GM12878 (cell line): ENCODE measurements around the gene XG. TPM values are rescaled to one million over a fixed set of nuclear protein-coding genes. Genes with fewer than 3 reads are reported as not detected.

Source experiments
- ATAC-seq: fragments of 200-7000 bp; cut with Tn5 transposase; 3 replicates; pipeline ENCODE4 v1.9.1; 2020; ENCODE audit warnings: mild to moderate bottlenecking, moderate library complexity
- BruUV-seq: library from RNA; stranded (reverse); fragments of 400-500 nt; replicated peaks from 2 replicates; lab custom pipeline; 2021; lab: Mats Ljungman, UMichigan
- CTCF ChIA-PET: fragments of 300-600 bp; sonication (Branson Sonifier 250); formaldehyde crosslinking; extraction: SDS; loops from one replicate; lab custom pipeline; 2021; ENCODE audit warnings: inconsistent platforms; lab: Yijun Ruan, JAX
- POLR2A ChIA-PET: fragments of 350-600 bp; formaldehyde crosslinking; extraction: SDS; loops from one replicate; lab custom pipeline; 2021; ENCODE audit warnings: inconsistent platforms; lab: Charles Lee
- RAD21 ChIA-PET: fragments of 300-600 bp; sonication (Branson Sonifier 250); formaldehyde crosslinking; loops from one replicate; lab custom pipeline; 2023; ENCODE audit warnings: antibody characterized with exemption; ENCODE audit not compliant: unreplicated experiment; lab: Charles Lee
- SMC1A ChIA-PET: fragments of 300-600 bp; sonication (Branson Sonifier 250); formaldehyde crosslinking; loops from one replicate; lab custom pipeline; 2023; ENCODE audit not compliant: unreplicated experiment, uncharacterized antibody; lab: Charles Lee
- DNase-seq: peaks from one replicate; pipeline ENCODE4 v3.0.0-alpha.2; 2011; ENCODE audit warnings: low read depth, low spot score
- FAIRE-seq: peaks from 3 replicates; lab custom pipeline; 2011; peaks lifted over from hg19 to GRCh38; lab: Jason Lieb, UNC
- H2AFZ ChIP-seq: 2 replicates; pipeline ENCODE4 v1.6.0; 2011; ENCODE audit warnings: low read depth, low read length, control low read depth; ENCODE audit not compliant: control insufficient read depth
- H3K27ac ChIP-seq: 2 replicates; pipeline ENCODE4 v1.5.1; 2011; ENCODE audit warnings: control low read depth; ENCODE audit not compliant: control insufficient read depth, insufficient read depth
- H3K27me3 ChIP-seq, 2 experiments: replicated peaks in 1 of 2; 2 replicates each; pipeline versions ENCODE4 v1.6.0 to v1.6.1; 2011; ENCODE audit warnings: low read length in 1 of 2; ENCODE audit not compliant: control insufficient read depth in 2 of 2, insufficient read depth in 2 of 2
- H3K36me3 ChIP-seq, 2 experiments: 2 replicates each; pipeline ENCODE4 v1.5.1; 2011; ENCODE audit warnings: low read length in 1 of 2; ENCODE audit not compliant: control insufficient read depth in 2 of 2, insufficient read depth in 2 of 2
- H3K4me1 ChIP-seq: 2 replicates; pipeline ENCODE4 v1.6.1; 2011; ENCODE audit warnings: mild to moderate bottlenecking, low read length, moderate library complexity, mixed read lengths; ENCODE audit not compliant: control insufficient read depth, insufficient read depth
- H3K4me2 ChIP-seq: 2 replicates; pipeline ENCODE4 v1.6.0; 2011; ENCODE audit warnings: control low read depth; ENCODE audit not compliant: control insufficient read depth, insufficient read depth
- H3K4me3 ChIP-seq: fragments of 200-600 bp; sonication (generic); 2 replicates; pipeline ENCODE4 v1.5.1; 2016
- H3K79me2 ChIP-seq: 2 replicates; pipeline ENCODE4 v1.6.0; 2011; ENCODE audit warnings: low read length; ENCODE audit not compliant: control insufficient read depth, insufficient read depth
- H3K9ac ChIP-seq: 2 replicates; pipeline ENCODE4 v1.8.0; 2011; ENCODE audit warnings: low read length, control low read depth, mixed read lengths; ENCODE audit not compliant: control insufficient read depth, insufficient read depth
- H3K9me3 ChIP-seq: replicated peaks from 3 replicates; pipeline ENCODE4 v1.5.1; 2011; ENCODE audit warnings: mild to moderate bottlenecking, low read length; ENCODE audit not compliant: control insufficient read depth, insufficient read depth
- H4K20me1 ChIP-seq: 2 replicates; pipeline ENCODE4 v1.6.0; 2011; ENCODE audit not compliant: control insufficient read depth, insufficient read depth
- ASH2L ChIP-seq: fragments of 300-600, 200-600 bp; sonication (generic); IDR thresholded peaks from 2 replicates; pipeline ENCODE4 v1.6.1; 2017; ENCODE audit warnings: low read depth, mild to moderate bottlenecking, borderline replicate concordance
- ATF7 ChIP-seq: fragments of 450-650 bp; IDR thresholded peaks from 2 replicates; pipeline ENCODE4 v1.6.1; 2016; ENCODE audit warnings: low read depth, mild to moderate bottlenecking
- CHD4 ChIP-seq: fragments of 200-600 bp; sonication (generic); IDR thresholded peaks from 2 replicates; pipeline ENCODE4 v1.6.1; 2016; ENCODE audit warnings: mild to moderate bottlenecking
- ELK1 ChIP-seq: IDR thresholded peaks from 2 replicates; pipeline ENCODE4 v1.6.1; 2012; ENCODE audit warnings: low read depth, low read length, improper control_type of control experiment
- HDAC6 ChIP-seq: fragments of 200-600 bp; sonication (generic); IDR thresholded peaks from one replicate; pipeline ENCODE4 v1.8.0; 2017; ENCODE audit warnings: antibody characterized with exemption; ENCODE audit not compliant: unreplicated experiment
- MYC ChIP-seq: IDR thresholded peaks from 2 replicates; pipeline ENCODE4 v1.6.1; 2011; ENCODE audit warnings: mild to moderate bottlenecking, low read length, moderate library complexity, inconsistent platforms; ENCODE audit not compliant: insufficient read depth, insufficient replicate concordance, insufficient read length, severe bottlenecking
- NR2C2 ChIP-seq: IDR thresholded peaks from 2 replicates; pipeline ENCODE4 v1.6.1; 2011; ENCODE audit warnings: borderline replicate concordance, low read depth; ENCODE audit not compliant: control insufficient read depth, insufficient read length
- RAD51 ChIP-seq: fragments of 450-650 bp; IDR thresholded peaks from 2 replicates; pipeline ENCODE4 v1.6.1; 2016; ENCODE audit warnings: moderate library complexity, mild to moderate bottlenecking, inconsistent platforms
- SMC3 ChIP-seq: IDR thresholded peaks from 2 replicates; pipeline ENCODE4 v1.6.1; 2011; ENCODE audit warnings: low read length, improper control_type of control experiment, borderline replicate concordance
- SUZ12 ChIP-seq: fragments of 200-600 bp; sonication (generic); IDR thresholded peaks from one replicate; pipeline ENCODE4 v1.6.1; 2018; ENCODE audit warnings: antibody characterized with exemption, mild to moderate bottlenecking; ENCODE audit not compliant: unreplicated experiment
- TCF7 ChIP-seq: IDR thresholded peaks from 2 replicates; pipeline ENCODE4 v1.6.1; 2014; ENCODE audit warnings: antibody characterized with exemption, borderline replicate concordance
- ZNF24 ChIP-seq: fragments of 450-650 bp; IDR thresholded peaks from 2 replicates; pipeline ENCODE4 v1.6.1; 2017; ENCODE audit warnings: antibody characterized with exemption, mild to moderate bottlenecking
- ZNF622 ChIP-seq: fragments of 450-650 bp; IDR thresholded peaks from 2 replicates; pipeline ENCODE4 v1.6.1; 2017; ENCODE audit warnings: mild to moderate bottlenecking, inconsistent platforms
- WGBS: methylation state at CpG from one replicate; pipeline ENCODE4 v1.1.6; 2016; ENCODE audit warnings: low lambda C conversion rate; ENCODE audit not compliant: insufficient replicate concordance, insufficient coverage; ENCODE audit errors: missing lambda C conversion rate; 5-methylcytosine and 5-hydroxymethylcytosine counted together
- in situ Hi-C: fragments of 300-500 bp; cut with MboI; formaldehyde crosslinking; loops from 9 replicates; pipeline ENCODE4 v1.14.3; 2018; ENCODE audit warnings: mixed read lengths
- intact Hi-C: fragments of 100-400 bp; cut with micrococcal nuclease; formaldehyde crosslinking; loops from one replicate; pipeline ENCODE4 v1.14.2; 2022; ENCODE audit not compliant: unreplicated experiment
- polyA plus RNA-seq, 11 experiments: library from polyadenylated mRNA; depleted of rRNA in 4 of 11; unstranded in 6 of 11; stranded (reverse) in 5 of 11; fragments of >200 nt; fragmentation: Nextera tagmentation in 4 of 11; fragmentation: Illumina TruSeq in 1 of 11; extraction: Ambion mirVana in 4 of 11; extraction: Trizol in 1 of 11; gene quantifications; 1 replicate in 1 of 11; 2 replicates in 10 of 11; pipeline versions ENCODE4 v1.2.1 to v1.2.3, GENCODE V29; 2011 to 2016; ENCODE audit warnings: inconsistent platforms in 2 of 11, missing spikeins in 2 of 11, low read depth in 1 of 11
- total RNA-seq, 4 experiments: library from RNA; depleted of rRNA in 3 of 4; stranded (reverse); fragments of >200 nt in 3 of 4; fragmentation: Illumina TruSeq in 1 of 4; extraction: Trizol in 1 of 4; gene quantifications; 2 replicates each; pipeline versions ENCODE4 v1.2.1 to v1.2.3, GENCODE V29; 2013 to 2021

XG gene
- total and polyA plus RNA-seq, 10 of the 15 experiments (the other 5 are each of a cell fraction or from before 2014, with no cell fraction given): not detected

DNA sequence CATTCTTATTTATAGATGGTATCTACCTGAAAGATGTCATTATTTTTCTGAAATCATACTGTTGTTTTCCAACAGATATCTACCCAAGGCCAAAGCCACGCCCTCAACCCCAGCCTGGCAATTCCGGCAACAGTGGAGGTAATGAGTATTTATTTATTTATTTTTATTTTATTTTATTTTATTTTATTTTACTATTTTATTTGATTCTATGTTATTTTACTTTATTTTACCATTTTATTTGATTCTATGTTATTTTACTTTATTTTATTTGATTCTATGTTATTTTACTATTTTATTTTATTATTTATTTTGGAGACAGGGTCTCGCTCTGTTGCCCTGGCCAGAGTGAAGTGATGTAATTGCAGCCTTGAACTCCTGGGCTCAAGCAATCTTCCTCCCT is 37.7 kb downstream of the XG start:
- H3K9ac ChIP-seq: no peak overlapping the region
- no peaks in the 10 kb centered on the region for H4K20me1 ChIP-seq
- no peak overlapping the region for H3K27ac ChIP-seq
- POLR2A ChIA-PET: no interaction called here
- ATAC-seq (no peak), FAIRE-seq (no peak), DNase-seq (no peak)
- SMC1A ChIA-PET: no interaction called here
- no TSS peak for BruUV-seq
- no peaks in the 10 kb centered on the region for H3K9me3 ChIP-seq
- peaks cover 0 to 1% of the 10 kb centered on the region in 2 experiments; a peak in 1 of 4 replicates for H3K27me3 ChIP-seq
- no peak overlapping the region for H3K4me3 ChIP-seq
- H3K36me3 ChIP-seq: no peaks in the 10 kb centered on the region
- no peak overlapping the region for H2AFZ ChIP-seq
- TF ChIP-seq HDAC6 (no peak), SUZ12 (no peak), CHD4 (no peak)
- RAD21 ChIA-PET: no interaction called here
- WGBS: 27% methylated on average over 3 of the region's 3 CpGs
- H3K4me2 ChIP-seq: no peak overlapping the region
- intact Hi-C loops (no loop called here), in situ Hi-C loops (no loop called here)
- CTCF ChIA-PET: no interaction called here
- no peaks in the 10 kb centered on the region for H3K4me1 ChIP-seq
- H3K79me2 ChIP-seq: no peaks in the 10 kb centered on the region

DNA sequence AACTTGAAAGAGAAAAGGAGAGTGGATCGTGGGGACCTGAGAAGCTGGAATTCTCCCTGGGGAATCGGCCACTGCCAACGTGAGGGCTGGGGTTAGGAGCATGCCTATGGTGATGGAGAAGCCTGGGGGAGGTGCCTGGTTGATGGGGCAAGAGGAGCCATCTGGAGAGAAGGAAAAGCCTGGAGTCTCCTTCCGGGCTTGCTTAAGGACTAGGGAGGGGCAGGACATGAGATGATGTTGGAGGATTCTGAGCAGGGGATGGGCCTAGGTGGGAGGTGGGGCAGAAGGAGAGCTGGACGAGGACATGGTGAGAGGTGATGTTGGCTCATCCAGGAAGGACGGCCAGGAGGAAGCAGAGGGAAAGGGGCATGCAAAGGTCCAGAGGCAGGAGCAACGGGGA is 41.9 kb downstream of the XG start:
- no peak for FAIRE-seq

More for the DNA sequence above, 41.9 kb downstream of the XG start:
- Histone ChIP-seq H3K9ac (no peak overlapping the region), H3K9me3 (no peaks in the 10 kb centered on the region), H3K4me3 (no peak overlapping the region), H3K36me3 (no peaks in the 10 kb centered on the region), H4K20me1 (no peaks in the 10 kb centered on the region), H3K79me2 (no peaks in the 10 kb centered on the region), H2AFZ (no peak overlapping the region), H3K4me1 (no peaks in the 10 kb centered on the region), H3K4me2 (no peak overlapping the region), H3K27ac (no peak overlapping the region), H3K27me3 (peaks cover 0 to 1% of the 10 kb centered on the region in 2 experiments; a peak in 1 of 4 replicates)
- POLR2A ChIA-PET: no interaction called here
- CTCF ChIA-PET: no interaction called here
- in situ Hi-C loops (no loop called here), intact Hi-C loops (no loop called here)
- RAD21 ChIA-PET: no interaction called here
- ATAC-seq: no peak
- SMC1A ChIA-PET: no interaction called here
- TF ChIP-seq ATF7: no peak
- TF ChIP-seq TCF7: no peak
- no peak for TF ChIP-seq ASH2L
- TF ChIP-seq SMC3: no peak
- no peak for TF ChIP-seq ZNF622
- TF ChIP-seq RAD51: no peak
- no peak for TF ChIP-seq NR2C2
- no peak for TF ChIP-seq MYC
- no peak for TF ChIP-seq ZNF24
- no peak for TF ChIP-seq ELK1
- WGBS: 9% methylated on average over 7 of the region's 7 CpGs
- BruUV-seq: no TSS peak
- DNase-seq: no peak
